Hematopoietic multipotent progenitor cell treated with erythropoietin and hydrocortisone succinate and interleukin-3 and kit ligand, for 6 days (in vitro differentiated cells): ENCODE measurements around the gene RTN4R.

Experiments
- DNase-seq: peaks from one replicate; pipeline ENCODE4 v3.0.0-alpha.2; 2015

The RTN4R gene

GRCh38 chr22:20239676-20240446 is 28.3 kb downstream of the RTN4R start:
- DNase-seq: no peak

GRCh38 chr22:20238901-20239675 is 29.0 kb downstream of the RTN4R start:
- DNase-seq: no peak

GRCh38 chr22:20238536-20238900 is 29.6 kb downstream of the RTN4R start:
- peak; percentile 68 for DNase-seq

- DNase-seq: no peak
Measured at GRCh38 chr22:20237480-20238440, 30.4 kb downstream of the RTN4R start.

- no peak for DNase-seq
Measured at GRCh38 chr22:20236052-20236717, 31.9 kb downstream of the RTN4R start.

- DNase-seq: no peak
Measured at GRCh38 chr22:20235389-20235991, 32.6 kb downstream of the RTN4R start.

- no peak for DNase-seq
Measured at GRCh38 chr22:20234760-20235388, 33.2 kb downstream of the RTN4R start.

GRCh38 chr22:20234314-20234682 is 33.8 kb downstream of the RTN4R start:
- DNase-seq: no peak

GRCh38 chr22:20233351-20234313 is 34.5 kb downstream of the RTN4R start:
- DNase-seq: no peak

GRCh38 chr22:20232781-20233180 is 35.3 kb downstream of the RTN4R start:
- no peak for DNase-seq

GRCh38 chr22:20232237-20232598 is 35.9 kb downstream of the RTN4R start:
- no peak for DNase-seq

- no peak for DNase-seq
Measured at GRCh38 chr22:20231514-20232236, 36.4 kb downstream of the RTN4R start.

GRCh38 chr22:20230777-20231420 is 37.2 kb downstream of the RTN4R start:
- no peak for DNase-seq

- DNase-seq: no peak
Measured at GRCh38 chr22:20229916-20230775, 38.0 kb downstream of the RTN4R start.

GRCh38 chr22:20228939-20229272 is 39.2 kb downstream of the RTN4R start:
- no peak for DNase-seq

GRCh38 chr22:20228055-20228938 is 39.8 kb downstream of the RTN4R start:
- no peak for DNase-seq

GRCh38 chr22:20227363-20227762 is 40.8 kb downstream of the RTN4R start:
- DNase-seq: no peak
